Neuron (in vitro differentiated cells): Measurements from ENCODE around the gene NPTX1.

Experiments used
- H2AFZ ChIP-seq: one replicate; pipeline ENCODE4 v1.6.1; 2013; ENCODE audit warnings: low read depth, mild to moderate bottlenecking, inconsistent platforms, low read length, moderate library complexity
- H3K27me3 ChIP-seq: one replicate; pipeline ENCODE4 v1.6.1; 2013; ENCODE audit warnings: low read length; ENCODE audit not compliant: insufficient read depth
- H3K36me3 ChIP-seq: one replicate; pipeline ENCODE4 v1.6.1; 2013; ENCODE audit warnings: low read length; ENCODE audit not compliant: insufficient read depth
- H3K4me1 ChIP-seq: one replicate; pipeline ENCODE4 v1.6.1; 2013; ENCODE audit warnings: low read length; ENCODE audit not compliant: insufficient read depth
- H3K4me3 ChIP-seq: 2 replicates; pipeline ENCODE4 v1.5.1; 2013; ENCODE audit warnings: mild to moderate bottlenecking, low read length, moderate library complexity
- H3K9me3 ChIP-seq: one replicate; pipeline ENCODE4 v1.6.1; 2013; ENCODE audit warnings: low read length

Gene NPTX1

DNA sequence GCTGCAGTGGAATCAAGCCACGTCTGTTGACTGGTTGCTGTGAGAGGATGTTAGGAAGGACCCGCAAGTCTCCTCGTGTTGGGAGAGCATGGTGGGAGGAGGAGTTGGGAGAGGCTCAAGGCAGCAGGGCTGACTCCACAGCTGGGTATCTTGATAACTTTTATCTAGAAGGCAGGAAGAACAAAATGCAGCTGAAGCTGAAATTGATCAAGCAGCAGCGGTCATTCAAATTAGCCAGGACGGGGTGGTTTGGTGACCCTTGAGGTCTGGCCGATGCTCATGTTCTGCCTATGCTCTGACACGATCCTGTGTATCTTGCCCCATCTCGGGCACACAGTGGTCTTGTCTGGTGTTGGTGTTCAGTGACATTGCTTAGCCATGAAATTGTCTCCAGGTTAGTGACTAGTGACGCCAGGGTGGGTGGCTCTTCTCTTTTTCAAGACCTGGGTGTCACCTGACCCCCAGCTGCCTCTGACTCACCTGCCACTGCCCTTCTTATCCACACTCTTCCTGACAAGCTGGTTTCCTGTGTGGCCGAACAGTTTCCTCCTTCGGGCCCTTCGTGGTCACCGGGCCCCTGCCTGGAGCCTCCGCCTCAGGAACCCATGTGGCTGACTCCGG lies 19.1 kb downstream of the NPTX1 start:
- no peaks in the 10 kb centered on the region for H3K36me3 ChIP-seq
- H3K4me1 ChIP-seq, result peaks cover 20% of the 10 kb centered on the region
- H3K27me3 ChIP-seq, result peaks cover 17% of the 10 kb centered on the region
- H3K9me3 ChIP-seq, result no peaks in the 10 kb centered on the region
- H3K4me3 ChIP-seq, result no peak overlapping the region
- H2AFZ ChIP-seq, result no peak overlapping the region

GRCh38 chr17:80456465-80457235 lies 19.8 kb downstream of the NPTX1 start:
- H3K4me1 ChIP-seq, result peaks cover 20% of the 10 kb centered on the region
- no peak overlapping the region for H3K4me3 ChIP-seq
- no peaks in the 10 kb centered on the region for H3K9me3 ChIP-seq
- H2AFZ ChIP-seq, result no peak overlapping the region
- H3K36me3 ChIP-seq, result no peaks in the 10 kb centered on the region
- peaks cover 14% of the 10 kb centered on the region for H3K27me3 ChIP-seq

DNA sequence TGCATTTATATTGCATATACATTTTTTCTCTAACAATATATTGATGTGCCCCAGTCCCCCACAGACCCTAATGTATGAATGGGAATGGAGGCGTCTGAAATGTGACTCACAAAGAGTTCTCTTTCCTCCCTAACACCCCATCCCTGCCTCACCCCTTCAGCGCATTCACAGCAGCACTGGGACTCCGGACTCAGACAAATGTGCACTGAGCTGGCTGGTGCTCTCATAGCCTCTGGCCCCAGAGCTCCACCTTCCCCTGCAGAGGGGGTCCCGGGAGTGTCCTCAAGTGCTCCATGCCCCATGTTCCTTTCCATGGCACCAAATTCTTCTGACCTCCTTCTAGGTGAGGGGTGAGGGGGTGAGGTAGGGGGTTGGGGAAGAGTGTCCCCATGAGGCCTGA lies 20.6 kb downstream of the NPTX1 start:
- no peaks in the 10 kb centered on the region for H3K36me3 ChIP-seq
- H3K4me1 ChIP-seq, result peaks cover 20% of the 10 kb centered on the region
- peaks cover 12% of the 10 kb centered on the region for H3K27me3 ChIP-seq
- peak overlapping the region; percentile 83 for H3K4me3 ChIP-seq
- no peaks in the 10 kb centered on the region for H3K9me3 ChIP-seq
- H2AFZ ChIP-seq, result no peak overlapping the region

GRCh38 chr17:80455336-80455710 lies 21.1 kb downstream of the NPTX1 start:
- H3K9me3 ChIP-seq, result no peaks in the 10 kb centered on the region
- H2AFZ ChIP-seq, result peak overlapping the region; percentile 94
- peaks cover 8% of the 10 kb centered on the region for H3K27me3 ChIP-seq
- H3K36me3 ChIP-seq, result no peaks in the 10 kb centered on the region
- peak overlapping the region; percentile 83 for H3K4me3 ChIP-seq
- peaks cover 18% of the 10 kb centered on the region for H3K4me1 ChIP-seq

DNA sequence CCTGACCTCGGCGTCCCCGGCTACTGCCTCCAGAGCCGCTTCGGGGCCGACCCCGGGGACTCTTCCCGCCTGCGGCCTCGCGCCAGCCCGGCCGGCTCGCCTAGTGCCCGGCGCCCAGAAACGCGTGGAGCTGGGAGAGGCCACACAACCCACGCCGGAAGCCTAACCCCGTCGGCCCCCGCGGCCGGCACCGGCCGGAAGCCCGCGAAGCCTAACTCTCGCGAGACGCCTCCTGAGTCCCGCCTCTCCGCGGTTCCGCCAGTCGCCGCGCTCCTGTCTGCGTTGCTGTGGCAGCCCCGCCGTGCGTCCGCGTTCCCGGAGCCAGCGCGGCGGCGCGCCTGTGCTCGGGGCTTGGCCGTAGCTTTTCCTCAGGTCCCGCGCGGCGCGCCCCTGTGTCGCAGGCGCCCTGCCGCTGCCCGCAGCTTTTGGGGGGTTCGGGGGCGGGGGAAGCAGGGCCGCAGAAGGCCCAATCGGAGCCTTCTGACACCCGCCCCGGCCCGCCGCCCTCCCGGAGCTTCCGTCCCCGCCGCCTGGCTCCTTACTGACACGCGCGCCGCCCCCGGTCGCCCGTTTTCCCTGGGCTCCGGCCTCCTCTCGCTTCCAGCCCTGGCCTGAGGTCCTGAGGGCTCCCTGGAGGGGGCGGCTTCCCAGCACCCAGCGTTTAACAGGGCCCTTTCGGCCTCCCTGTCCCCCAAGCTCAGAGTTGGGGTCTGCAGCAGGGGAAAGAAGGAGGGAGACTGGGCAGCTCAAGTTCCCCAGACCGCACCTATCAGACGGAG lies 21.7 kb downstream of the NPTX1 start:
- Histone ChIP-seq H3K4me1 (peaks cover 18% of the 10 kb centered on the region), H2AFZ (peak overlapping the region; percentile 94), H3K36me3 (no peaks in the 10 kb centered on the region), H3K9me3 (no peaks in the 10 kb centered on the region), H3K27me3 (peaks cover 8% of the 10 kb centered on the region), H3K4me3 (peak overlapping the region; percentile 83)

DNA sequence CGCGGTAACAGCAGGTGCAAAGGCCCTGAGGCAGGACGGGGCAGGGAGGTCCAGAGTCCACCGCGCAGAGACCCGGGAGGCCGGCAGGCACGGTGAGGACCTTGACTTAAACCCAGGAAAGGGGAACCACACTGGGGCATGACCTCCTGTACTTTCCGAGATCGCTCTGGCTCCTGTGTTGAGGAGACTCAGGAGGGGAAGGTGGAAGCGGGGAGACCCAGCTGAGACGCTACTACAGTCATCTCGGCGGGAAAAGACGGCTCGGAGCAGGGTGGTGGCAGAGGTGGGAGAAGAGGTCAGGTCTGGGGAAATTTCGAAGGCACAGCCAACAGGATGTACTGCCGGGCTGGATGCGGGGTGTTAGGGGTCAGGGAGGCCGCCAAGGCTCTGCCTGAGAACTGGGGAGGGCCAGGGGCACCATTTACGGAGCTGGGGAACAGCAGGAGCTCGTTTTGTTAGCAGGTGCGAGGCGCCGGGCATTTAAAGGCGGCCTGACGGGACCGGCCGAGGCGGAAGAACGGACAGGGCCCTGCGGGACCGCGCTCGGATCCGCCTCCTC lies 22.3 kb downstream of the NPTX1 start:
- H3K4me1 ChIP-seq, result peaks cover 18% of the 10 kb centered on the region
- H3K36me3 ChIP-seq, result no peaks in the 10 kb centered on the region
- peak overlapping the region; percentile 94 for H2AFZ ChIP-seq
- peak overlapping the region; percentile 83 for H3K4me3 ChIP-seq
- no peaks in the 10 kb centered on the region for H3K9me3 ChIP-seq
- peaks cover 10% of the 10 kb centered on the region for H3K27me3 ChIP-seq

GRCh38 chr17:80453126-80453997 lies 23.0 kb downstream of the NPTX1 start:
- Histone ChIP-seq H2AFZ (no peak overlapping the region), H3K27me3 (peaks cover 15% of the 10 kb centered on the region), H3K4me3 (peak overlapping the region; percentile 83), H3K36me3 (no peaks in the 10 kb centered on the region), H3K9me3 (no peaks in the 10 kb centered on the region), H3K4me1 (peaks cover 18% of the 10 kb centered on the region)

GRCh38 chr17:80452173-80452915 lies 24.1 kb downstream of the NPTX1 start:
- Histone ChIP-seq H3K4me3 (no peak overlapping the region), H3K9me3 (no peaks in the 10 kb centered on the region), H3K27me3 (peaks cover 15% of the 10 kb centered on the region), H3K4me1 (peaks cover 18% of the 10 kb centered on the region), H2AFZ (no peak overlapping the region), H3K36me3 (no peaks in the 10 kb centered on the region)

GRCh38 chr17:80451104-80451775 lies 25.2 kb downstream of the NPTX1 start:
- no peak overlapping the region for H3K4me3 ChIP-seq

DNA sequence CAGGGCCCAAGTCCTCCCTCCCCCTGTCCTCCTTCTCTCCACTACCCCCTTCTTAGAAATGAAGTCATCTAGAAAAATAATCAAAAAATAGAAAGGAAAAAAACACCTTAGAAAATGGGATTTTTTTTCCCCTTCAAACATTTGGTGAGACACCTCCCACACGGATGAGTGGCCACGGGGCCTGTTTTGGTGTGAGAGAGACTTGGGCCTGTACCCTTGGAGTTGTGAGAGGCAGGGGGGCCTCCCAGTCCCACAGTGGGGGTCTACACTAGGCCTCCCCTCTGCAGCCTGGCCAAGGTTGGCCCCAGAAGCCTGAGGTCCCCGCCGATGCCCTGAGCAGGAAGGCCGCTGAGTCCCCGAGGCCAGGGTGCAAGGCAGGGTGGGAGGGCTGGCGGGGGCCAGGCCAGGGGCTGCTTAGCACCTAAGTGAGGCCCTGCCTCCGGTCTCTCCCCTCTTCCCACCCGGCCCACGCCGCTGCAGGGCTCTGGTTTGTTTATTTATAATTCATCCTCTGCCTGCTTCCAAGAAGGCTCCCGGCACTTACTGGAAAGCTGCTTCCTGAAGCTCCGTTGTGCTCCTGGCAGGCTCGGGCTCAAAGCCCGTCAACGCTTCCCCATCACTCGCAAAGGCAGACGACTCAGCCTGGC lies 26.4 kb downstream of the NPTX1 start:
- no peaks in the 10 kb centered on the region for H3K36me3 ChIP-seq
- peaks cover 8% of the 10 kb centered on the region for H3K4me1 ChIP-seq
- no peak overlapping the region for H3K4me3 ChIP-seq
- no peaks in the 10 kb centered on the region for H3K9me3 ChIP-seq
- peaks cover 17% of the 10 kb centered on the region for H3K27me3 ChIP-seq
- no peak overlapping the region for H2AFZ ChIP-seq

More at GRCh38 chr17:80451104-80451775, 25.2 kb downstream of the NPTX1 start:
- peaks cover 16% of the 10 kb centered on the region for H3K4me1 ChIP-seq
- no peak overlapping the region for H2AFZ ChIP-seq
- H3K27me3 ChIP-seq, result peaks cover 11% of the 10 kb centered on the region
- no peaks in the 10 kb centered on the region for H3K9me3 ChIP-seq
- H3K36me3 ChIP-seq, result no peaks in the 10 kb centered on the region

- Histone ChIP-seq H3K36me3 (no peaks in the 10 kb centered on the region), H3K27me3 (peaks cover 17% of the 10 kb centered on the region), H3K4me3 (no peak overlapping the region), H3K9me3 (no peaks in the 10 kb centered on the region), H3K4me1 (peaks cover 13% of the 10 kb centered on the region), H2AFZ (no peak overlapping the region)
Observed at GRCh38 chr17:80449194-80449929, 27.0 kb downstream of the NPTX1 start.
